GM12873 (cell line): ENCODE data around the gene DUOX1.

ENCODE experiments used
- TF ChIP-seq, protein P1 (sequence below): IDR thresholded peaks from 2 replicates; pipeline ENCODE4 v1.5.1; 2012; ENCODE audit warnings: low read depth, mild to moderate bottlenecking, moderate library complexity, low read length, control low read depth; ENCODE audit not compliant: insufficient read depth; ENCODE audit errors: missing control alignments

The DUOX1 gene

DNA sequence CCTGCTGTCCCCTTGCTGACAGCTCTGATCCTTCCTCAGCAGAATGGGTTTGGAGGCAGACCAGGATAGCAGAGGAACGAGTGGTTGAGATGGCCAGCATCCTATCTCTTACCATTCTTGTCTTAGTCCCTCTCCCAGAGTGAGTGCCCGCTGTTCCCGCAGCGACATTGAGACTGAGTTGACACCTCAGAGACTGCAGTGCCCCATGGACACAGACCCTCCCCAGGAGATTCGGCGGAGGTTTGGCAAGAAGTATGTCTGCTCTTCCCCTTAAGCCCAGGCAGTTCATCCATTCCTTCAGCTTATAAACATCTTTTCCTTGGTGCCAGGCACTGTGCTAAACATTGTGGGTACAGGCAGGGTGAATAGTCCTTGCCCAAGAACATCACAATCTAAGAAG is 21.2 kb downstream of the DUOX1 start:
- TF ChIP-seq, protein P1, sequence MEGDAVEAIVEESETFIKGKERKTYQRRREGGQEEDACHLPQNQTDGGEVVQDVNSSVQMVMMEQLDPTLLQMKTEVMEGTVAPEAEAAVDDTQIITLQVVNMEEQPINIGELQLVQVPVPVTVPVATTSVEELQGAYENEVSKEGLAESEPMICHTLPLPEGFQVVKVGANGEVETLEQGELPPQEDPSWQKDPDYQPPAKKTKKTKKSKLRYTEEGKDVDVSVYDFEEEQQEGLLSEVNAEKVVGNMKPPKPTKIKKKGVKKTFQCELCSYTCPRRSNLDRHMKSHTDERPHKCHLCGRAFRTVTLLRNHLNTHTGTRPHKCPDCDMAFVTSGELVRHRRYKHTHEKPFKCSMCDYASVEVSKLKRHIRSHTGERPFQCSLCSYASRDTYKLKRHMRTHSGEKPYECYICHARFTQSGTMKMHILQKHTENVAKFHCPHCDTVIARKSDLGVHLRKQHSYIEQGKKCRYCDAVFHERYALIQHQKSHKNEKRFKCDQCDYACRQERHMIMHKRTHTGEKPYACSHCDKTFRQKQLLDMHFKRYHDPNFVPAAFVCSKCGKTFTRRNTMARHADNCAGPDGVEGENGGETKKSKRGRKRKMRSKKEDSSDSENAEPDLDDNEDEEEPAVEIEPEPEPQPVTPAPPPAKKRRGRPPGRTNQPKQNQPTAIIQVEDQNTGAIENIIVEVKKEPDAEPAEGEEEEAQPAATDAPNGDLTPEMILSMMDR = no peak

- TF ChIP-seq, protein P1 = no peak
Observed at GRCh38 chr15:45151998-45152828, 22.4 kb downstream of the DUOX1 start.

DNA sequence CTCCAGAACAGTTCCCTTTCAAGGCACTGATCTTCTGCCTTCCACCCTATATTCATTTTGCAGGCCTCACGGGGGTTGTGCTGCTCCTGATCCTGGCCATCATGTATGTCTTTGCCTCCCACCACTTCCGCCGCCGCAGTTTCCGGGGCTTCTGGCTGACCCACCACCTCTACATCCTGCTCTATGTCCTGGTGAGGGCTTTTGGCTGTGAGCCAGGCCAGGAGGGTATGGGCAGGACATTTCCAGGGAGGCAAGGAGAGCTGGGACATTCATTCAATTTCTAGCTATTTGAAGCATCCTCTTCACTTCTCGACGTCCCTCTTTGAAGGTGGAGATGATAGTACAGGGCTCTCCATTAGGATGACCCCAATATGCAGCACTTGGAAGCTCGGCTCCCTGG is 25.9 kb downstream of the DUOX1 start:
- TF ChIP-seq, protein P1 = no peak

DNA sequence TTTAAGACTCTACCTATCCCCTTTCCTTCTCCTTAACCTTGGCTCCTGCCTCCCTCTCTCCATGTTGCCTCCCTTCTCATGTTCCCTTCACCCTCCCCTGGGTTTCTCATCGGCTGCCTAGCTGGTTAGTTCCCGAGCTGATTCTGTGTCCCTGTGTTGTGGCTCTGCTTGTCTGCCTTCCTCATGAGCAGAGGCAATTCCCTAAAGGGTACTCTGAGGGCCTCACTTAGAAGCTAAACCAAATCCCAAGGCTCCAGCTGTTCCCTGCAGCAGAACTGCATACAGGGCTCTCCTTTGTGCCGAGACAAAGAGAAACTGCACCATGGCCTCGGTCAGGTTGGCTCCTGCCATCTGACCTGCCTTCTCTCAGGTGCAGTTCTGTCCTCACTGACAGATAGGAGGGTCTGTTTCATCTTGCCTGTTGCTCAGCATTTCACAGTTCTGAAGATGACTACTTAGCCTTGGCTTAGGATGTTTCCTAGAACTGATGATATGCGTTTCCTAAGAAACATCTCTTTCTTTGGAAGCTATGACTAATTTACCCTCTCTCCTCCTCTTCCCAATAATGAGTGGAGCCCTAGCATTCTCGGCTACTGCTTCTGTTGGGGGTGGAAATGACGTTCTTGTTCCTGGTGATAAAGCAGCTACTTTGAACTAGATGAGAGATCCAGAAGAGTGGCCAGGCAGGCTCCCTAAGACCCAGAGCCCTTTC is 27.1 kb downstream of the DUOX1 start:
- TF ChIP-seq, protein P1 = no peak

DNA sequence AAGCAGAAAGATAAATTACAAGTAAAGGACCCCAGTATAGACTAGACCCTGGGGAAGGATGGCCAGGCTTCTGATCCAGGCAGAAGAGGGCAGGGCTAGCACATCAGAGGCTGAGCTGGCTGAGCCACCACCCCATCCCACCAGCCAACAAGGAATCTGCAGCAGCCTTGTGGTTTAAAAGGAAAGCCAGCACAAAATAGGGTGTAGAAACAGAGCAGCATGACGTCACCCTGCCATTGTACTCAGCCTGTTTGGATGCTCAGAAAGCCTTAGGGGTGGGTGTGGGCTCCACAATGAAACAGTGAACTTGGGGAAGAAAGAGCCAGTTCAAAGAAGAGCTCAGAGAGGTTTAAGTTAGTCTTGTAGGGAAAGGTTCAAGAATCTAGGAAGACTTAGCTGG is 28.2 kb downstream of the DUOX1 start:
- TF ChIP-seq, protein P1 = no peak

GRCh38 chr15:45161666-45162065 is 31.9 kb downstream of the DUOX1 start:
- TF ChIP-seq, protein P1 = no peak

GRCh38 chr15:45162771-45163507 is 33.1 kb downstream of the DUOX1 start:
- TF ChIP-seq, protein P1 = peak; percentile 96
